NCI-H1092 treated with DMSO at 0.1 percent for 48 hours (cell line): ENCODE results near the gene NPLOC4.

Experiments
- DNase-seq: peaks from one replicate; lab custom pipeline; 2025; lab: John Stamatoyannopoulos, UW

The NPLOC4 gene

DNA sequence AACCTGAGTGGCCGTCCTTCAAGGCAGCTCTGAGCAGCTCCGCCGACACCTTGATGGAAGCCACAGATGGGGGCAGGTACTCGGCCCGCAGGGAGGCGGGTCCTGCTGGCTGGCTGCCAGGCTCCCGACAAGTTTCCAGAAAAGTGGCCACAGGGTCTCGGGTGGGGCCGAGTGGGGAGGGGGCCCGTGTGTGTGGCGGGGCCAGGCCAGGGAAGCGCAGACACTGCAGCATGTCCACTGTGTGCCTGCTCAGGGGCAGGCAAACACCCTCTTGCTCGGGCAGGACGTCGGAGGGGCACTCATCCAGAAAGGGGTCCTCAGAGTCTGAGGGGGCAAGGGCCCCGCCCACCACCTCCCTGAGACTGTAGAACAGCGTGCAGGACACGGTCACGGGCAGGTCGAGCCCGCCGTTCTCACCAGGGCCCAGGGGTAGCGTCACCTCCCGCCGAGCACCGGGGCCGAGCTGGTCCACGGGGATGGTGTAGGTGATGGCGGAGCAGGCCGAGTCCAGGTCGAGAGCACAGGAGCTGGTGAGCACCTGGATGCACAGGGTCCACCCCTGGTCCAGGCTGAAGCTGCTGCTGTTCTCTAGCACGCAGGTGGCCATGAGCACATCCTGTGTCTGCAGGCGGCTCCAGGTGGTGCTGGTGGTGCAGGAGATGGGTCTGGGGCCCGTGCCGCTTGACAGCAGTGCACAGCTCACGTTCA lies 89.9 kb downstream of the NPLOC4 start:
- DNase-seq, result no peak

DNA sequence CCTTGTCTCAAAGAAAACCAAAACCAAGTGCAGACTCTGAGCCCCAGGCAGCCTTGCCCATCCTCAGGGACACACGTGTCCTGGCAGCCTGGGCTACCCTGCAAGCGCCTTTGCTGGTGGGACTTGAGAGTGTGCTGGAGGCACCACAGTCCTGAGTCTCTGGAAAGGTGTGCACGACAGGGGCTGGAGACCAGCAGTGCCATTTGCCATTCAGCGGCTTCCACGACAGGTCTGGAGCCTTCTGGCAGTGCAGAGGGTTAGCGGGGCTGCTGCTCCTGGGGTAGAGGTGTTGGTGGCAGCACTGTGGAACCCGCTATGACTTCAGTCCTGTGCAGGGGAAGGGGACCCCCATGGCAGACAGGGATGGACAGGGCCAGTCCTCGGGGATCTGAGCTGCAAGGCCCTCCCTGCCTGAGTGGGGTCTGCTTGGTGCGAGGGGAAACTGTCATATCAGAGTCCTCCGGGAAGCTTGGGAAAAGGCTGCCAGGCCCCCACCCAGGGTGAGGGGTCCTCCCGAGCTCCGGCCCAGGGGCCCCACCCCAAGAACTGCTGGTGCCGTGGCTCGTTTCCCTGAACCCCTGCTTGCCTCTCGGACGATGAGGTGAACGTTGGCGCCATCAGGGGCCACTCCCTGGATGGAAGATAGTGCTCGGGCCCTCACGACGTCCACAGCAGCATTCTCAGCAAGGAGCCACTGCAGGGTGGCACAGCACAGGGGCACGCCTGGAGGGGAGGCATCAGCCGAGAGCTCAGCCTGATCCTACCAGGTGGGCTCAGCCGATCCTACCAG lies 91.6 kb downstream of the NPLOC4 start:
- no peak for DNase-seq

DNA sequence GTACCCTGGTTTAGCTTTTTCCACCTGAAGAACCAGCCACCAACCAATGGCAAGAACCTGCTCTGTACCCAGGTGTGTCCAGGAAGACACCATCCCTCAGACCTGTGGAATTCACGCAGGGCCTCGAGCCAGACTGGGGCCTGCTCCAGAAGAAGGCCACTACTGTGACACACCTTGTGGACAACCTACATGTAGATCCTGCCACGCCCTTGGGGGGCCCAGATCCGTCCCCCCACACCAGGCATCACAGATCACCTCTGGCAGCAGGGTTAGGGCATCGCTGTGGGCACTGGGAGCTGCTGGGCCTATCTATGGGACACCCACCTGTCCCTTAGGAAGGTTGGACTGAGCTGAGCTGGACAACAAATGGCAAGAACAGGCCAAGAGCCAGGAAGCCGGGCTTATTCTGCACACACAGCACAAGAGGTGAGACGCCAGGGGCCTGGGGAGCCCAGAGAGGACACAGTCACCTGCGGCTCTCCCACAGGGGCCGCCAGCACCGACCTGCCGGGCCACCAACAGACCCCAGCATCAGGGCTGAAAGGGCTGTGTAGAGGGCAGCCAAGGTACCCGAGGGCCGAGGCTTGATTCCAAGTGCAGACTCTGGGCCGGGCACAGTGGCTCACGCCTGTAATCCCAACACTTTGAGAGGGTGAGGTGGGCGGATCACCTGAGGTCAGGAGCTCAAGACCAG lies 92.5 kb downstream of the NPLOC4 start:
- no peak for DNase-seq

DNA sequence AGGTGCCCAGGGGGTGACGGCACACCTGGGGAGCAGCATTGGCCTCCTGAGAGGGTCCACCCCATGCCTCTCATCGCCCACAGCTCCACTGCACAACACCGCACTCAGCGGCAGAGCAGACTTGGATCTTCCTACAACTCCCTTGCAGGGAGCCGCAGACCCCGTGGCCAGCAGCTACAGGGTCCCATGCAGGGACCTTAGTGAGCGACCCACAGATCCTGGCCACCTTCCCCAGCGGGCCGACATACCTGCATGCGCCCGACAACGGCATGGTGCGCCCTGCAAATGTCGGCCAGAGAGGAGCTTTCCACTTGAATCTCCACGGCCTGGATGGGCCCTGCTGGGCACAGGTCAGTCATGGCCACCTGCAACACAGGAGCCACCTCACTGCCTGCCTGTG lies 93.2 kb downstream of the NPLOC4 start:
- DNase-seq, result no peak

DNA sequence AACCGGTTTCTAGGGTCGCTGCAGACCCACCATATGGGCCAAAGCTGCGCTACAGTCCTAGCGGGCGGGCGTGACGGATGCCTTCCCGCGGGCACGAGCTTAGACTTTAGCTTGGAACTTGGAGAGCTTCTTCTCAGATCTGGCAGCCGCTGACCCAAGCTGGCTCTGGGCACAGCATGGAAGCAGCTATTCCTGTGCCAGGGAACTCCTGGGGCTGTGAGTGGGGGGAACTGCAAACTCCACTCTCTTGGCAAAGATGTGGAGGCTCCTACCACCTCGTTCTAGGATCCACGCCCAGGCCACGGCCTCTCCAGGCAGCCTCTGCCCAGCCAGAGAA lies 93.6 kb downstream of the NPLOC4 start:
- DNase-seq, result no peak

- DNase-seq, result no peak
Observed at GRCh38 chr17:81542431-81543338, 94.2 kb downstream of the NPLOC4 start.

DNA sequence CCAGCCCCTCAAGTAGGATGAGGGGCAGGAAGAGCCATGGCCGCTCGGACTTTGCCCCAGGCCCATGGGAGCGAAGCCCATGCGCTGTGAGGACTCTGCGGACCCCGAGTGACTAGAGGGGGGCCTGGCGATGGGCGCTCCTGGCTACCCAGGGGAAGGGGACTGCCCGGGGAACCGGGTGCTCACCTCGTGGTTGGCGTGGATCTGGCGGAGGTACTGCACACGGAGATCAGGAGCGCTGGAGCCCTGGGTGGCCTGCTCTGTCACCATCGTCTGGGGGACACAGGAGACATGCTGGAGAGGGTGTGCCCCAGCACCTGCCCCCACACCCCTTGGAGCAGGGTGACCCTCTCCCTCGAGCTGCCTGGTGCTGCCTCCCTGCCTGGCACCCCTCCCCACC lies 95.8 kb downstream of the NPLOC4 start:
- DNase-seq, result no peak

GRCh38 chr17:81540676-81541027 lies 96.3 kb downstream of the NPLOC4 start:
- DNase-seq, result no peak

DNA sequence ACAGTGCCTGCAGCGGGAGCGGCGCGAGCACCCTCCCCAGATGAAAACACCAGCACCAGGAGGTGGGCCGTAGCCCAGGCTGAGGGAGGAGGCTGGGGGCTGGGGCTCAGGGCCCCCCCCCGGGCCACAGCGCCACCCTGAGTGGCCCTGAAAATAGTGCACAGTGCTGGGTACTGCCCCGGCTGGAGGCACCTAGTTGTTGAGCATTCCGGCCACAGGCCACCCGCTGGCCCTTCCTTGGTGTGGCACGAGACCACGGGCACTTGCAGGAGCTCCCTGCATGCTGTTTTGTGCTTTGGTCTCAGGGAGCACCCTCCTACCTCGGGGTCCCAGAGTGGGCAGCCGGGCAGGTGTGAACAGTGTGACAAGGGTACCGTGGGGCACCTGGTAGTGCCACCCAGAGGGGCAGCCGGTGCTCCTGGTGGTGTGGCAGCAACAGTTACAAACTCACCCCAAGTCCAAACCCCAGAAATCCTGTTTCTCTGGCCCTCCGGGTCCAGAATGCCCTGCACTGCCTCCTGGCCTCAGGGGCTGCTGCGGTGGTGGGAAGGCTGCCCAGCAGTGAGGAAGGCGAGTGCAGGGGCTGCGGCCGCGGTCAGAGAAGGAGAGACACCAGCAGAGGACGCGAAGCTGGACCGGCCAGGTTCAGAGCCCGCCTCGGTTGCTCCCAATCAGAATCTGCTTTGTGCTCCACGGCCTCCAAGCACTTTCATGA lies 96.8 kb downstream of the NPLOC4 start:
- DNase-seq, result no peak

- DNase-seq, result no peak
Observed at GRCh38 chr17:81539571-81539900, 97.4 kb downstream of the NPLOC4 start.

DNA sequence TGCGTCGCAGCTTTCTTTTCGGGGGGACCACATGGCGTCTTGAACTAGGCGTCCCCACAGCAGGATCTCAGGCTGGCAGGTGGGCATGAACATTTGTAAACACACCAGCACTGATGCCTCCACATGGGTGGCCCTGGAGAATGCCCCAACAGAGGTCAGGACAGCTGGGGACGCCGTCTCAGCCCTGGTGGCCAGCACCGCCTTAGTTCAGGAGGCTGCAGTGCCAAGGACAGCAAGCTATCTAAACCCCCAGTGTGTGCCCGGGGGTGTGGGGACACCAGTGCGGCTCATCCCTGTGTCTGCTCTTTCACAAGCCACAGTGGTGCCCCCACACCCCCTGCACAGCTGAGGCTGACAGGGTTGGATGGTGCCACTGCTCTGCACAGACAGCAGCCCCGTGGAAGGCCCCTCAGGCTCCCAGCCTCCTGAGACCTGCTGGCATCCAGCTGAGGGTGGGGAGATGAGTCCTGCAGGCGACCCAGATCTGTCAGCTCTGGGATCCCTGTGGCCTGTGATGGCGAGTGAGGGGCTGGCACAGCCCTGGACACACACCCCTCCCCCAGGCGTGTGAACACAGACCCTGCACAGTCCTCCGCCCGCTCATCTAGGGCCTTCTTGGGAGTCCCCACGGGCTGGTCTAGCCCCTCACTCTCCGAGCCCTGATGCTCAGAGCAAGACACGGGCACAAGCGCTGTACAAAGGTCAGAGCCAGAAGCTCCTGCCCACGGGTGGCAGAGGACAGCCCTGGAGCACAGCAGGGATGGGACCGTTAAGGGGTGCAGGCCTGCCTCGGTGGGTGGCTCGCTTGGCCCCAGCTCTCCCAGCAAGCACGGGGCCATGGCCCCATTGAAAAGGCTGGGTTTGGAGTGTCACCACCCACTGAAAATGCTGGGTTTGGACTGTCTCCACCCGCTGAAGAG lies 98.0 kb downstream of the NPLOC4 start:
- DNase-seq, result no peak

GRCh38 chr17:81537856-81538555 lies 98.9 kb downstream of the NPLOC4 start:
- DNase-seq, result peak; percentile 79

GRCh38 chr17:81537343-81537855 lies 99.5 kb downstream of the NPLOC4 start:
- DNase-seq, result peak; percentile 77

- DNase-seq, result no peak
Observed at GRCh38 chr17:81536299-81537290, 100.3 kb downstream of the NPLOC4 start.

- no peak for DNase-seq
Observed at GRCh38 chr17:81535480-81536298, 101.2 kb downstream of the NPLOC4 start.

DNA sequence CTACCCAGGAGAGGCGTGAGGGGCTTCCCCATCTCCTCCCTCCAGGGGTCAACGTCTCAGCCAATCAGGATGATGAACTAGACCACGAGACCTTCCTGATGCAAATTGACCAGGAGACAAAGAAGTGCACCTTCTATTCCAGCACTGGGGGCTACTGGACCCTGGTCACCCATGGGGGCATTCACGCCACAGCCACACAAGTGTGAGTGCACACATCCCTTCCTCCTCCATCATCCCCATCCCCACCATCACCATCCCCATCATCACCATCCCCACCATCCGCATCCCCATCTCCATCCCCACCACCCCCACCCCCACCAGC lies 101.9 kb downstream of the NPLOC4 start:
- no peak for DNase-seq

- DNase-seq, result no peak
Observed at GRCh38 chr17:81534157-81535006, 102.5 kb downstream of the NPLOC4 start.
